ENCODE results near the gene TXNDC17. TPM values are rescaled to one million over a fixed set of nuclear protein-coding genes. Genes with fewer than 3 reads are reported as not detected.

The TXNDC17 gene
- total RNA-seq, 4 donors from 2014 or later: 2.8 to 108 (median 51.5) TPM

GRCh38 chr17:6623941-6624340 lies 16.9 kb upstream of the TXNDC17 start:
- H3K27ac ChIP-seq: no peak overlapping the region
- H3K4me3 ChIP-seq: no peak overlapping the region
- H3K27me3 ChIP-seq: no peaks in the 10 kb centered on the region
- no peak for DNase-seq
- H3K9me3 ChIP-seq: no peaks in the 10 kb centered on the region
- no peaks in the 10 kb centered on the region for H3K4me1 ChIP-seq
- peaks cover 0 to 2% of the 10 kb centered on the region in 2 donors for H3K36me3 ChIP-seq
- intact Hi-C loops (cut with DNase I; ENCODE audit: low total_unique reads): no loop called here
- TF ChIP-seq CTCF (IDR thresholded peaks at IDR 0.05): no peak
- no peak for TF ChIP-seq POLR2A (IDR thresholded peaks at IDR 0.05)

- Histone ChIP-seq H3K36me3 (peaks cover 0 to 2% of the 10 kb centered on the region in 2 donors), H3K4me1 (no peaks in the 10 kb centered on the region)
- intact Hi-C loops (cut with DNase I; ENCODE audit: low total_unique reads): no loop called here
These were observed 14.2 kb upstream of the TXNDC17 start for GRCh38 chr17:6626616-6627015.

GRCh38 chr17:6627019-6627418 lies 13.8 kb upstream of the TXNDC17 start:
- no peaks in the 10 kb centered on the region for H3K27me3 ChIP-seq
- TF ChIP-seq POLR2A (IDR thresholded peaks at IDR 0.05) (no peak), CTCF (IDR thresholded peaks at IDR 0.05) (no peak)
- H3K9me3 ChIP-seq: no peaks in the 10 kb centered on the region
- no peaks in the 10 kb centered on the region for H3K4me1 ChIP-seq
- no peak overlapping the region for H3K27ac ChIP-seq
- peaks cover 0 to 2% of the 10 kb centered on the region in 2 donors for H3K36me3 ChIP-seq
- intact Hi-C loops (cut with DNase I; ENCODE audit: low total_unique reads): no loop called here
- no peak overlapping the region for H3K4me3 ChIP-seq
- no peak for DNase-seq

More at GRCh38 chr17:6626616-6627015, 14.2 kb upstream of the TXNDC17 start:
- H3K27me3 ChIP-seq: no peaks in the 10 kb centered on the region
- TF ChIP-seq POLR2A (IDR thresholded peaks at IDR 0.05) (no peak), CTCF (IDR thresholded peaks at IDR 0.05) (no peak)
- H3K4me3 ChIP-seq: no peak overlapping the region
- DNase-seq: no peak
- no peak overlapping the region for H3K27ac ChIP-seq
- no peaks in the 10 kb centered on the region for H3K9me3 ChIP-seq

GRCh38 chr17:6630390-6630789 lies 10.5 kb upstream of the TXNDC17 start:
- H3K27me3 ChIP-seq: no peaks in the 10 kb centered on the region
- intact Hi-C loops (cut with DNase I; ENCODE audit: low total_unique reads): loop anchor here (5.0 kb wide), 1 partner anchor 1642 kb away; no protein-coding TSS in a partner anchor
- H3K4me1 ChIP-seq: no peaks in the 10 kb centered on the region
- H3K9me3 ChIP-seq: no peaks in the 10 kb centered on the region
- no peak overlapping the region for H3K27ac ChIP-seq
- no peaks in the 10 kb centered on the region for H3K36me3 ChIP-seq
- no peak overlapping the region for H3K4me3 ChIP-seq
- TF ChIP-seq POLR2A (IDR thresholded peaks at IDR 0.05) (no peak), CTCF (IDR thresholded peaks at IDR 0.05) (no peak)
- no peak for DNase-seq

- H3K9me3 ChIP-seq: no peaks in the 10 kb centered on the region
- intact Hi-C loops (cut with DNase I; ENCODE audit: low total_unique reads): loop anchor here (5.0 kb wide), 1 partner anchor 1640 kb away; no protein-coding TSS in a partner anchor
- no peaks in the 10 kb centered on the region for H3K27me3 ChIP-seq
- DNase-seq: no peak
- H3K4me1 ChIP-seq: no peaks in the 10 kb centered on the region
- no peak overlapping the region for H3K27ac ChIP-seq
- no peak overlapping the region for H3K4me3 ChIP-seq
- H3K36me3 ChIP-seq: no peaks in the 10 kb centered on the region
- no peak for TF ChIP-seq POLR2A (IDR thresholded peaks at IDR 0.05)
- TF ChIP-seq CTCF (IDR thresholded peaks at IDR 0.05): no peak
These were observed 8.3 kb upstream of the TXNDC17 start for GRCh38 chr17:6632530-6632929.

Measured in uterus (tissue), 4 donors.